NOMO-1 (cell line): ENCODE results near the gene TNFAIP2.

ENCODE experiments used
- DNase-seq, 2 experiments: peaks; one replicate each; lab custom pipeline; 2025; ENCODE audit not compliant: unreplicated experiment in 2 of 2; lab: John Stamatoyannopoulos, UW

Gene TNFAIP2

DNA sequence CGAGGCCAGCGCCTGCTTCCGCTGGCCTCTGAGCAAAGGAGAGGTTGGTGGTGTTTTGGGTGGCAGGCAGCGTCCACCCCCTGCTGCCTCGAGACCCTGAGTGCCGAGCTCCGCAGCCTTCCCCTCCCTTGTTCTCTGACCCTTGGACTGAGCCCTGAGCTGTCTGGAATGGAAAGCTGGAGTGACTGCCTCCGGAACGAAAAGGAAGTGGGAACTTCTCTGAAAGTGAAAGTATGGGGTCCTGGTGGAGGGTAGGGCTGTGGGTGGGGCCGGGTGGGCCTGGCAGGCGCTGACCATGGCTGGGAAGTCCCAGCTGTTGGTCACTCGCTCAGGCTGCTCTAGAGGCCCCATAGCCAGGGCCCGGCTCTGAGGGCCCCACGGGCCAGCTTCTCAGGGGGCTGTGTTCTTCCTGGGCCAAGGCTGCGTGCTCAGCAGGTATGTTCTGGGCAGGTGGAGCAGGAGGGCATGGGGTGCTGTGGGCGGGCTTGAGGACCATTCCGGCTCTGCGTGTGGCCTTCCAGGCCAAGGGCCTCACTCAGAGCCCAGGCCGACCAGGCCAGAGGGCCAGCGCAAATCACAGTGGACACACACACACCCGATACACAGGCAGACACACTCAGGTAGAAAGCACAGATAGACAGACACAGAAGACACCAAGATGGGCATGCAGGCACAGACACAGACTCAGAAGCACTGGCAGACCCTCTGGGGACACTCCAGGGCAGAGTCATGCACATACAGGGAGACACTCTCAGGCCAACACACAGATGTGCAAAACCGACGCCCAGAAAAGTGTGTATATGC is 28.7 kb upstream of the TNFAIP2 start, which contains the start of gene EXOC3L4:
Gene EXOC3L4 (plus strand): TSS at position 320 of the 804 bp plus-strand sequence. CDS start 5,495 bp downstream, outside the sequence.
- no peak for DNase-seq

DNA sequence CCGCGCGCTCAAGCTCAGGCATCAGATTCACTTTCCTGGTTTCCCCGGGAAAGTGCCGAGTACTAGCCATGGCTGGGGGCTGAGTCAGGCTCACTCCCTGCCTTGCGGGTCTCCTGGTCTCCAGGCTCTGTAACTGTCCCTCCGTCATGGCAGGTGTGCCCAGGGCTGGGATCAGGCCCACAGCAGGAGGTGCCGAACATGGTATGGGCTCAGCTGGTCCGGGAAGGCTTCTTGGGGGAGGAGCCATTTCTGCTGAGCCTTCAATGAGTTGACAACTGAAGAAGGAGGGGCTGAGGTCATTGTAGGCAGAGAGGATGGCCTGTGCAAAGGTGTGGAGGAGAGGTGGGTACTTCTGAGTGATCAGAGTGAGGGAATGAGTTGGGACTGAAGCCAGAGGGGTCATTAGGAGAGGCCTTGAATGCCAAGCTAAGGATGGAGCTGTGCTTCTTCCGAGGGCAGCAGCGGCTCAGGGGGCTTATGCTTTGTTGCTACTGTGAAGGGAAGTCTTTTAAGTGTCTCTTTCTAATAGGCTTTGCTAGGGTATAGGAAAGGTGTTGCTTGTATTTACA is 28.0 kb upstream of the TNFAIP2 start:
- DNase-seq, result no peak

- DNase-seq, result no peak
Observed at GRCh38 chr14:103096387-103096786, 26.9 kb upstream of the TNFAIP2 start.

- DNase-seq, result no peak
Observed at GRCh38 chr14:103097244-103097993, 25.8 kb upstream of the TNFAIP2 start.

DNA sequence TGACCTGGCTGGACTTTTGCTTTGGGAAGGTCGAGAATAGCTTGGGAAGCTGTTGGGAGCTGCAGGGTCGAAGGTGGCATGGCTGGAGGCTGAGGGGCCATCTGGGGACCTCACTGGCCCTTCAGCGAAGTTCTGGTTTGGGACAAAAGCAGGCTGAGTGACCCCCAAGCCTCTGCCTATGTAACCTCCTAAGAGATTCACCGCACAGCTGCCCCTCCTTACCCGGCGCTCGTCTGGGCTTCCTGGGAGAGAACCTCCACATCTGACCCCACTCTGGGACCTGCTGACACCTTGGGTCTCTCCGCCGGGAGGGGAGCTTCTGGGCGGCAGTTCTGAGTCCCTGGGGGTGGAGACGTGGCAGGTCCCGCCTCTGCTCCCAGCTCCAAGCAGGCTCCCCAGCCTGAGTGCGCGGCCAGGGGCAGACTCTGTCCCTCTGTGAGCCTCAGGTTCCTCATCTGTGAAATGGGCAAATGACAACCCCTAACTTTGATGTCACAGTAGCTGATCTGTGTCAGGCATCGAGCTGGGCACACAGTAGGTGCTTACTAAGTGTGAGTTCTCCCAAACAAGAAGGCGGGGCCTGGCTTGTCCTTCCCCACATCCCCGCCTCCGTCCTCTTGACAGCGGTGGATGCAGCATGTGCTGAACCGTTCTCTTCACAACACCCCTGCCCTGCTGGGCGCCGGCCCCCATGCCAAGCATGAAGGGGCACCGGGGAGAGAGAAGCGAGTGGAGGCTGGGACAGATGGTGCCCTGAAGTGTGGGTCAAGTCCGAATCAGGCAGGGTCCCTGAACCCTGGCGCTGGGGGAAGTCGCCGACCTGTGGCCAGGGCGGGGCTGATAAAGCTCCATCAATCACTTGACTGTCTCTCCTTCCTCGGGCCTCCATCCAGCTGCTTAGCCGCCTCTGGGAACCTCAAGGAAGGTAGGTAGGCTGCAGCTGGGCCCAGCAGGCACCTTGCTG is 25.0 kb upstream of the TNFAIP2 start:
- DNase-seq, result no peak

GRCh38 chr14:103099081-103099732 is 24.1 kb upstream of the TNFAIP2 start:
- no peak for DNase-seq

- no peak for DNase-seq
Observed at GRCh38 chr14:103099733-103100280, 23.5 kb upstream of the TNFAIP2 start.

GRCh38 chr14:103100281-103101121 is 22.8 kb upstream of the TNFAIP2 start:
- DNase-seq, result peak in 1 of 2 experiments; percentile 7

- no peak for DNase-seq
Observed at GRCh38 chr14:103101257-103101962, 21.9 kb upstream of the TNFAIP2 start.

GRCh38 chr14:103101963-103102688 is 21.1 kb upstream of the TNFAIP2 start:
- DNase-seq, result no peak

GRCh38 chr14:103102689-103103260 is 20.5 kb upstream of the TNFAIP2 start:
- DNase-seq, result no peak

GRCh38 chr14:103103461-103104388 is 19.5 kb upstream of the TNFAIP2 start:
- DNase-seq, result no peak

- DNase-seq, result no peak
Observed at GRCh38 chr14:103104389-103104653, 18.9 kb upstream of the TNFAIP2 start.

GRCh38 chr14:103104654-103105452 is 18.4 kb upstream of the TNFAIP2 start:
- DNase-seq, result peak; percentile 9 to 47

DNA sequence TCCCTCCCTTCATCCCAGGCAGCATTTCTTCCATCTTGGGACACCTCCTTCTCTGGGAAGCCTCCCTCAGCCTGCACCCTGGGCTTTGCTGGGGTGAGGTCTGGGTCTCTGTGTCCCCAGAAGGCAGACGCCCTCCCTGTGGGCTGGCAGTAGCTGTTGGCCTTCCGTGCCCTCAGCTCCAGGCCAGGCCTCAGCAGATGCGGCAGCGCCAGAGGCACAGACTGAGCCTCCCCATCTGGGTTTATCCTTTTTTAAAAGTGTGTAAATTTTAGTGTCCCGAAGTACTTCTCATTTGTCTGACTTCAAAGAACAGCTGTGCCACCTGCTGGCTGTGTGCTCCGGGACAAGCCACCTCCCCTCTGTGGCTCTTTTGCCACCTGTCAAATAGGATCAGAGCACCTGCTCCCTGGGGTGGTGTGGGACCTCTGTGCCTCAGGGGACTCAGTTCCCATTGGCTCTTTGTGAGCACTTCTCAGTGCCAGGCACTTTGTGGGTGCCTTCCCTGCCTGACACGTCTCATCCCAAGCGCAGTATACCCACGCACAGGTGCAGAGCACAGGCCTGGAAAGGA is 17.6 kb upstream of the TNFAIP2 start:
- DNase-seq, result peak in 1 of 2 experiments; percentile 25
